ENCODE results near the gene SRPK1.
A peak's percentile ranks its signal among the peaks of the same experiment; 100 is the strongest.
"Not testable (repeated sequence)": the region's sequence is repeated elsewhere in the genome, so short reads cannot be mapped to it uniquely, and the experiment has no call there.

Gene SRPK1

DNA sequence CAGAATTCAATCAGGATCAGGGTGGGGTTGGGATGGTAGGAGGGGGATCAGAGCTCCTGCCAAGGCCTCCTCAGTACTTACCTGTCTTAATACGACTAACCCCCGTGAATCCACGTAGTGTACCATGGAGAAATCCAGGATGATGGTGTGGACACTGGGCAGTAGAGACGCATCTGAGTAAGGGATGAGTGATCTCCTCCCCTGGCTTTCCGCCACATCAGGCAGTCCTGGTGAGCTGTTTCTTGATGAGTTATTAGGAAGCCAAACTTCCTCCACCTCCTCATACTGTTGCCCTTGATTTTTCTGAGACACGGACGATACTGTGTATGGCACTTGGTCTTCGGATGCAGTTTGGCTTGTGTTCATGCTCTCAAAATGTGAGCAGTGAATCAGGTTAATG, 34.2 kb upstream of the SRPK1 start:
- no peak overlapping the region for H3K4me3 ChIP-seq
- H3K27ac ChIP-seq, result no peak overlapping the region
- TF ChIP-seq Cebpa-rat (IDR thresholded peaks at IDR 0.05), result no peak
- peaks cover 19 to 33% (median 24%) of the 10 kb centered on the region in 10 experiments for H3K4me1 ChIP-seq
- H3K9me3 ChIP-seq (replicated peaks in 1 of 11), result no peaks in the 10 kb centered on the region
- no peak overlapping the region for H3K4me2 ChIP-seq
- no peak overlapping the region for H3K9ac ChIP-seq
- no peaks in the 10 kb centered on the region for H3K36me3 ChIP-seq
- no peaks in the 10 kb centered on the region for H3K27me3 ChIP-seq
- H4K20me1 ChIP-seq, result no peaks in the 10 kb centered on the region

DNA sequence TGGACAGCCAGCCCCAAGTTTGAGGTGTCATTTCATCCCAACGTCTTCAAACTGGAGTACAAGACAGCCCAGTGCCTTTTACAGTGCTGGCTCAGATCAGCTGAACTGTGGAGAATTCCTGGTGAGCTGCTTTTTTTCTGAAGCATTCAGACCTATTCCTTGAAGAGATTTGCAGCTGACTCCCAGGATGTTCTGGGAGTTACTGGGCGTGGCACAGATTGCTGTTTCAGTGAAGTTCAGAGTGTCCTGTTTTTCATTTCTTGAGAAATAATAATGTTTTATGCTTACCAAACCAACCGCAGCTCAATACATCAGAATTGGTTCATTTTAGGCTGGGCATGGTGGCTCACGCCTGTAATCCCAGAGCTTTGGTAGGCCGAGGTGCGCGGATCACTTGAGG, 33.4 kb upstream of the SRPK1 start:
- no peak overlapping the region for H3K4me3 ChIP-seq
- H3K4me1 ChIP-seq, result peaks cover 19 to 33% (median 24%) of the 10 kb centered on the region in 10 experiments
- TF ChIP-seq Cebpa-rat (IDR thresholded peaks at IDR 0.05), result no peak
- H4K20me1 ChIP-seq, result no peaks in the 10 kb centered on the region
- no peaks in the 10 kb centered on the region for H3K27me3 ChIP-seq
- no peak overlapping the region for H3K27ac ChIP-seq
- H3K4me2 ChIP-seq, result no peak overlapping the region
- no peak overlapping the region for H3K9ac ChIP-seq
- H3K9me3 ChIP-seq (replicated peaks in 1 of 11), result no peaks in the 10 kb centered on the region
- H3K36me3 ChIP-seq, result no peaks in the 10 kb centered on the region

DNA sequence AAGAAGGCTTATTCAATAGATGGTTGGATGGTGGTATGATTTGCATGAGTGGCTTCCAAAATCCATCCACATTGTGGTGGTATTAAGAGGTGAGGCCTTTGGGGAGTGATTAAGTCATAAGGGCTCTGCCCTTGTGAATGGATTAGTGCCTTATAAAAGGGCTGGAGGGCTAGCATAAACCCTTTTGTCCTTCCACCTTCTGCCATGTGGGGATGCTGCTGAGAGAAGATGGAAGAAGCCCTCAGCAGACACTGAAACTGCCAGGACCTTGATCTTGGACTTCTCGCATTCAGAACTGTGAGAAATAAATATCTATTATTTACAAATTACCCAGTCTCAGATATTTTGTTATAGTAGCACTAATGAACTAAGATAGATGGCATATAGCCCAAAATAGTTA, 27.8 kb upstream of the SRPK1 start:
- Histone ChIP-seq H3K4me2 (no peak overlapping the region), H3K36me3 (no peaks in the 10 kb centered on the region), H3K27me3 (no peaks in the 10 kb centered on the region), H3K9me3 (replicated peaks in 1 of 11) (no peaks in the 10 kb centered on the region), H3K9ac (no peak overlapping the region), H3K27ac (no peak overlapping the region; a peak in 1 of 22 replicates), H4K20me1 (no peaks in the 10 kb centered on the region), H3K4me1 (peaks cover 19 to 28% (median 24%) of the 10 kb centered on the region in 10 experiments), H3K4me3 (no peak overlapping the region)
- no peak for TF ChIP-seq Cebpa-rat (IDR thresholded peaks at IDR 0.05)

DNA sequence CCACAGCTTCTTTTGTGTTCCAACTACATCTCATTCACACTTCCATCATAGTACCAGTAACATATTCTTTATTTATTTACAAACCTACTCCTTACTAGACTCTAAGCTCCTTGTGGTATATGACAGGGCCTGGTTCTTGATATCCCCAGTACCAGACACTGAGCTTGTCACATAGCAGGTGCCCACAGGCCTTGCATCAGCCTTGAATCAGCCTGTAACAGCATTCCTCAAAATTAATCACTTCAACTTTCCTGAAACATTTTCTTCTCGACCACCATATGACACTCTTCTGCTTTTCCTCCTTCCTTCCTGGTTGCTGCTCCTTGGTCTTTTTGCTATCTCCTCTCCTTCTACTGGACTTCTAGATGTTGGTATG, 24.7 kb upstream of the SRPK1 start:
- peaks cover 14 to 19% (median 17%) of the 10 kb centered on the region in 11 experiments for H3K9me3 ChIP-seq (replicated peaks in 1 of 11)
- H3K4me3 ChIP-seq, result no peak overlapping the region
- no peaks in the 10 kb centered on the region for H3K27me3 ChIP-seq
- no peaks in the 10 kb centered on the region for H3K4me1 ChIP-seq
- H3K27ac ChIP-seq, result no peak overlapping the region
- peaks cover 0 to under 1% (median 0%) of the 10 kb centered on the region in 11 experiments; a peak in 1 of 22 replicates for H3K36me3 ChIP-seq
- TF ChIP-seq Cebpa-rat (IDR thresholded peaks at IDR 0.05), result no peak
- no peaks in the 10 kb centered on the region for H4K20me1 ChIP-seq
- no peak overlapping the region for H3K9ac ChIP-seq
- H3K4me2 ChIP-seq, result peak overlapping the region in 1 of 11 experiments; percentile 29; a peak in 1 of 22 replicates

DNA sequence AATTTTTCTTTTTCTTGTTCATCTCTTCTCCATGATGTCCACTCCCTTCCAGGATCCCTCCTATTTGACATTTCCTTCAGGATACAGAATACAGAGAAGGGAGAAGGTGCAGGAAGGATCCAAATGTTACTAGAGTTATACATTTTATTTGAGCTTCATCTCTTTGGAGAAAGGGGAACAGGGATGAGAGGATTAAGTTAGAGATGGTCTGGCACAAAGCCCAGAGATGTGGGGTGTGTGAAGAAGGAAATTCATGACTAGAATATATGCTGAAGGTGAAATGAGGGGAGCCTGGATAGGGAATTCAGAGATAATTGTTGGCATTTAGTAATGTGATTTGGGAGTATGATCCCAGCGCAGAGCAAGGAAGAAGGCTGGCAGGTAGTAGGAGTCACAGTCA, 22.5 kb upstream of the SRPK1 start:
- no peak overlapping the region for H3K27ac ChIP-seq
- H3K9me3 ChIP-seq (replicated peaks in 1 of 11), result peaks cover 37 to 41% (median 39%) of the 10 kb centered on the region in 11 experiments
- TF ChIP-seq Cebpa-rat (IDR thresholded peaks at IDR 0.05), result no peak
- no peak overlapping the region for H3K9ac ChIP-seq
- H3K36me3 ChIP-seq, result peaks cover 0 to 3% (median 0%) of the 10 kb centered on the region in 11 experiments; a peak in 1 of 22 replicates
- H3K4me1 ChIP-seq, result no peaks in the 10 kb centered on the region
- H3K27me3 ChIP-seq, result no peaks in the 10 kb centered on the region
- no peaks in the 10 kb centered on the region for H4K20me1 ChIP-seq
- H3K4me3 ChIP-seq, result no peak overlapping the region
- H3K4me2 ChIP-seq, result no peak overlapping the region

DNA sequence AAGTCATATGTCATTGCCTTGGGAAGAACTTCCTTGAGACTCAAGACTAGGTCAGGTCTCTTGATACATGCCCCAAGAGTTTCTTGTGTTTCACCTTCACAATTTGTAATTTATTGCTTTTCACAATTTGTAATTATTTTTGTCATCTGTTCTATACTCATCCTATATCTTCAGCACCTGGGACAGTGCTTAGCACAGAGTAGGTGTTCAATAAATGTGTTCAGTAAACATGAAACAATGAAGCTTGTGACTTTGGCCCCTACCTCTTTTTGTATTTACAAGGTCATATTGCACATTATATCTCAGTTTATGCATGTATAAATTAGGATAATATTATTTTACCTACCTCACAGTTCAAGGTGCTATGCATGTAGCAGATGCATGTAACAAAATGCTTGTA, 21.5 kb upstream of the SRPK1 start:
- Histone ChIP-seq H3K9ac (no peak overlapping the region), H3K9me3 (replicated peaks in 1 of 11) (peaks cover 47 to 51% (median 49%) of the 10 kb centered on the region in 11 experiments), H3K4me1 (no peaks in the 10 kb centered on the region), H3K27ac (no peak overlapping the region), H3K4me3 (no peak overlapping the region), H4K20me1 (no peaks in the 10 kb centered on the region), H3K27me3 (no peaks in the 10 kb centered on the region), H3K4me2 (no peak overlapping the region), H3K36me3 (peaks cover 0 to 3% (median 0%) of the 10 kb centered on the region in 11 experiments; a peak in 1 of 22 replicates)
- no peak for TF ChIP-seq Cebpa-rat (IDR thresholded peaks at IDR 0.05)

DNA sequence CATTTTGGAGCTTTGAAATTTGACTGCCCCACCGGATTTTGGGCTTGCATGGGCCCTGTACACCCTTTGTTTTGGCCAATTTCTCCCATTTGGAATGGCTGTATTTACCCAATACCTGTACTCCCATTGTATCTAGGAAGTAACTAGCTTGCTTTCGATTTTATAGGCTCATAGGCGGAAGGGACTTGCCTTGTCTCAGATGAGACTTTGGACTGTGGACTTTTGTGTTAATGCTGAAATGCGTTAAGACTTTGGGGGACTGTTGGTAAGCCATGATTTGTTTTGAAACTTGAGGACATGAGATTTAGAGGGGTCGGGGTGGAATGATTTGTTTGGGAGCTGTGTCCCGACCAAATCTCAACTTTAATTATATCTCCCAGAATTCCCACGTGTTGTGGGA, 20.3 kb upstream of the SRPK1 start:
- not testable (repeated sequence) for H3K36me3 ChIP-seq, H3K4me3 ChIP-seq, H3K27ac ChIP-seq, H3K4me1 ChIP-seq, H3K9ac ChIP-seq, H4K20me1 ChIP-seq, H3K4me2 ChIP-seq, H3K27me3 ChIP-seq
- peaks cover 56 to 61% (median 58%) of the 10 kb centered on the region in 11 experiments for H3K9me3 ChIP-seq (replicated peaks in 1 of 11)

DNA sequence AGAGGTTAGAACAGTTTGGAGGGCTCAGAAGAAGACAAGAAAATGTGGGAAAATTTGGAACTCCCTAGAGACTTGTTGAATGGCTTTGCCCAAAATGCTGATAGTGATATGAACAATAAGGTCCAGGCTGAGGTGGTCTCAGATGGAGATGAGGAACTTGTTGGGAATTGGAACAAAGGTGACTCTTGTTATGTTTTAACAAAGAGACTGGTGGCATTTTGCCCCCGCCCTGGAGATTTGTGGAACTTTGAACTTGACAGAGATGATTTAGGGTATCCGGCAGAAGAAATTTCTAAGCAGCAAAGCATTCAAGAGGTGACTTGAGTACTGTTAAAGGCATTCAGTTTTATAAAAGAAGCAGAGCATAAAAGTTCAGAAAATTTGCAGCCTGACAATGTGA, 19.1 kb upstream of the SRPK1 start:
- not testable (repeated sequence) for H4K20me1 ChIP-seq, H3K4me2 ChIP-seq, H3K4me3 ChIP-seq, H3K9ac ChIP-seq, H3K4me1 ChIP-seq, H3K27ac ChIP-seq, H3K36me3 ChIP-seq, H3K27me3 ChIP-seq
- H3K9me3 ChIP-seq (replicated peaks in 1 of 11), result peaks cover 56 to 61% (median 58%) of the 10 kb centered on the region in 11 experiments

DNA sequence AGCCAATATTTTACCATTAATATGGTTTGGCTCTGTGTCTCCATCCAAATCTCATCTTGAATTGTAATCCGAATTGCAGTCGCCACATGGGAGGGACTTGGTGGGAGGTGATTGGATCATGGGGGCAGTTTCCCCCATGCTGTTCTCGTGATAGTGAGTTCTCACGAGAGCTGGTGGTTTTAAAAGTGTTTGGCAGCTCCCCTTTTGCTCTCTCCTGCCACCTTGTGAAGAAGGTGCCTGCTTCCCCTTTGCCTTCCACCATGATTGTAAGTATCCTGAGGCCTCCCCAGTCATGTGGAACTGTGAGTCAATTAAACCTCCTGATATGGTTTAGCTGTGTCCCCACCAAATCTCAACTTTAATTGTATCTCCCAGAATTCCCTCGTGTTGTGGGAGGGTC, 18.4 kb upstream of the SRPK1 start:
- not testable (repeated sequence) for H3K4me3 ChIP-seq, H3K9ac ChIP-seq, H4K20me1 ChIP-seq, H3K4me2 ChIP-seq, H3K27me3 ChIP-seq, H3K36me3 ChIP-seq, H3K4me1 ChIP-seq, H3K27ac ChIP-seq
- peaks cover 56 to 61% (median 58%) of the 10 kb centered on the region in 11 experiments for H3K9me3 ChIP-seq (replicated peaks in 1 of 11)

DNA sequence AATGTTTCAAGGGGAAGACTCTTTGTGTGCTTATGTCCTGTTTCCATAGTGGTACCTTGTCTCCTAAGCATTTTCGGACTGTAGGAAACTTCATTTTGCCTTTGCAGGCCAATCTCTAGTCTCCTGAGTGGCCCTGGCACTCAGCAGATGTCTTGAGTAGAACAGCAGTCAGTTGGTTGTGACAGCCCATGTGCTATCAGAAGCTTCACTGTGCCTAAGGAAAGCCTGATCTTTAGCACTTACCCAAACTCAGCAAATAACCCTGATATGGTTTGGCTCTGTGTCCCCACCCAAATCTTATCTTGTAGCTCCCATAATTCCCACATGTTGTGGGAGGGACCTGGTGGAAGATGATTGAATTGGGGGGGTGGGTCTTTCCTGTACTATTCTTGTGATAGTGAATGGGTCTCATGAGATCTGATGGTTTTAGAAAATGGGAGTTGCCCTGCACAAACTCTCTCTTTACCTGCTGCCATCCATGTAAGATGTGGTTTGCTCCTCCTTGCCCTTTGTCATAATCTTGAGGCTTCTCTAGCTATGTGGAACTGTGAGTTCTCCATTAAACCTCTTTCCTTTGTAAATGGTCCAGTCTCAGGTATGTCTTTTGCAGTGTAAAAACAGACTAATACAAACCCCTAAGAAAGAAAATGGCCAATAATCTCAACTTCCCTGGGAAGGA, 15.9 kb upstream of the SRPK1 start:
- H3K27me3 ChIP-seq, result no peaks in the 10 kb centered on the region
- no peak overlapping the region for H3K27ac ChIP-seq
- no peaks in the 10 kb centered on the region for H4K20me1 ChIP-seq
- peaks cover 53 to 58% (median 54%) of the 10 kb centered on the region in 11 experiments for H3K9me3 ChIP-seq (replicated peaks in 1 of 11)
- H3K4me1 ChIP-seq, result no peaks in the 10 kb centered on the region
- H3K4me3 ChIP-seq, result no peak overlapping the region
- no peak overlapping the region for H3K4me2 ChIP-seq
- TF ChIP-seq Cebpa-rat (IDR thresholded peaks at IDR 0.05), result no peak
- H3K9ac ChIP-seq, result no peak overlapping the region
- peaks cover 0 to 3% (median 0%) of the 10 kb centered on the region in 11 experiments; a peak in 1 of 22 replicates for H3K36me3 ChIP-seq
